ENCODE data around the gene ZFAND2A.
"Not testable (repeated sequence)": the region's sequence is repeated elsewhere in the genome, so short reads cannot be mapped to it uniquely, and the experiment has no call there.

The ZFAND2A gene

GRCh38 chr7:1150400-1151002 lies 9.5 kb downstream of the ZFAND2A start:
- no peak for DNase-seq

- no peak for DNase-seq
Observed at GRCh38 chr7:1149351-1149794, 10.6 kb downstream of the ZFAND2A start.

- not testable (repeated sequence) for DNase-seq
Observed at GRCh38 chr7:1147873-1148272, 12.1 kb downstream of the ZFAND2A start.

- no peak for DNase-seq
Observed at GRCh38 chr7:1144269-1144771, 15.7 kb downstream of the ZFAND2A start.

- DNase-seq = not testable (repeated sequence)
Observed at GRCh38 chr7:1143031-1143430, 17.0 kb downstream of the ZFAND2A start.

GRCh38 chr7:1142051-1142635 lies 17.9 kb downstream of the ZFAND2A start:
- DNase-seq = no peak

GRCh38 chr7:1141651-1142050 lies 18.3 kb downstream of the ZFAND2A start:
- DNase-seq = no peak

GRCh38 chr7:1140476-1141104 lies 19.4 kb downstream of the ZFAND2A start:
- DNase-seq = no peak

- no peak for DNase-seq
Observed at GRCh38 chr7:1137517-1138167, 22.4 kb downstream of the ZFAND2A start.

GRCh38 chr7:1136841-1137516 lies 23.0 kb downstream of the ZFAND2A start:
- no peak for DNase-seq

- DNase-seq = no peak
Observed at GRCh38 chr7:1134951-1135350, 25.0 kb downstream of the ZFAND2A start.

GRCh38 chr7:1131471-1132265 lies 28.3 kb downstream of the ZFAND2A start:
- DNase-seq = no peak

- DNase-seq = no peak
Observed at GRCh38 chr7:1130021-1130990, 29.7 kb downstream of the ZFAND2A start.

- no peak for DNase-seq
Observed at GRCh38 chr7:1129431-1129830, 30.6 kb downstream of the ZFAND2A start.

GRCh38 chr7:1127001-1127400 lies 33.0 kb downstream of the ZFAND2A start:
- no peak for DNase-seq

GRCh38 chr7:1125603-1125969 lies 34.4 kb downstream of the ZFAND2A start:
- DNase-seq = no peak

GRCh38 chr7:1124816-1125602 lies 35.0 kb downstream of the ZFAND2A start:
- DNase-seq = no peak

GRCh38 chr7:1124164-1124563 lies 35.8 kb downstream of the ZFAND2A start:
- DNase-seq = no peak

- no peak for DNase-seq
Observed at GRCh38 chr7:1123715-1124114, 36.3 kb downstream of the ZFAND2A start.

- no peak for DNase-seq
Observed at GRCh38 chr7:1122832-1123501, 37.0 kb downstream of the ZFAND2A start.
